ENCODE results near the gene TMEM200A.

Gene TMEM200A

DNA sequence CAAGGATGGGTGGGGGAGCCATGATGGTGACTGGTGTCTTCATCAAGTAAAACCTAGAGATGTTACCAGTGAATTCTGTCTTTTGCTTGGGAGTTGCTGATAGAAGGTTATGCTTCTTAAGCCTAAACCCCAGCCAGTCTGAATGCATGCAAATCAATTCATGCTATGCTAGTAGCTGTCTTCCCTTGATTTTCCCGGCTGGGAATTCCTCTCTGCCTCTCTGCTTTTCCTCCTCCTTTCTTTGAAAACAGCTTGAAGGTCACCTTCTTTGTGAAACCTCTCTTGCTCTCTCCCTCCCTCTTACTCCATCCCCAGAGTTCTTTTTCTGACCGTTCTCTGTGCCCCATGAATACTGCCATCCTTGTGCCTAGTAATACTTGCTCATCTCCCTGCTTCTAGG is 58.9 kb downstream of the TMEM200A start:
- H3K27me3 ChIP-seq (ENCODE audit: insufficient read depth, insufficient read length) = no peaks in the 10 kb centered on the region
- no peaks in the 10 kb centered on the region for H3K9me3 ChIP-seq (ENCODE audit: insufficient read depth, low read length)
- H3K4me3 ChIP-seq (ENCODE audit: insufficient read length, low read depth) = no peak overlapping the region
- no peaks in the 10 kb centered on the region for H3K36me3 ChIP-seq (ENCODE audit: insufficient read depth, insufficient read length, low read length)
- H3K9ac ChIP-seq (ENCODE audit: insufficient read length, low read depth) = no peak overlapping the region
- no peak for DNase-seq (ENCODE audit: low read depth, low spot score)
- peaks cover 3% of the 10 kb centered on the region for H3K4me1 ChIP-seq (ENCODE audit: insufficient read depth, insufficient read length)
- TF ChIP-seq YY1 (IDR thresholded peaks at IDR 0.05; ENCODE audit: insufficient read depth, insufficient read length) = no peak
- TF ChIP-seq ZNF274 (IDR thresholded peaks at IDR 0.05; ENCODE audit: low read depth, low read length) = no peak
- no peak for TF ChIP-seq SUZ12 (IDR thresholded peaks at IDR 0.05; ENCODE audit: extremely low read depth, insufficient read depth, insufficient read length)

DNA sequence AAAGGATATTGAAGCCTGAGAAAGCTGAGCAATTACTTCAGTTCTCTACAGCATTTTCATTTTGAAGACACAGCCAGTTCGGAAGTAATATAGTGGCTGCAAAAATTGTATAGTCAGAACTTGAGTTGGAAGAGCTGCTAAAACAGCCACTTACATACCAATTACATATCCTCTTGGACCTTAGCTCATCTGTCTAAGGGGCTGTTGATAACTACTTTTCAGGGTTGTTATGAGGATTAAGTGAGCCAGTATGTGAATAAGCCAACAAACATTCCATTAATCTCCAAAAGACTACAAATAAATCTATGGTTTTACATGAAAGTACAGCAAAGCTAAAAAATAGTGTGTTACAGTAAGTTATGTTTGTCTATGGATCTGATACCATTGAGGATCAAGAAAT is 59.7 kb downstream of the TMEM200A start:
- Histone ChIP-seq H3K9me3 (ENCODE audit: insufficient read depth, low read length) (no peaks in the 10 kb centered on the region), H3K9ac (ENCODE audit: insufficient read length, low read depth) (no peak overlapping the region), H3K4me1 (ENCODE audit: insufficient read depth, insufficient read length) (peaks cover 3% of the 10 kb centered on the region), H3K27me3 (ENCODE audit: insufficient read depth, insufficient read length) (no peaks in the 10 kb centered on the region), H3K4me3 (ENCODE audit: insufficient read length, low read depth) (no peak overlapping the region), H3K36me3 (ENCODE audit: insufficient read depth, insufficient read length, low read length) (no peaks in the 10 kb centered on the region)
- TF ChIP-seq YY1 (IDR thresholded peaks at IDR 0.05; ENCODE audit: insufficient read depth, insufficient read length) (no peak), ZNF274 (IDR thresholded peaks at IDR 0.05; ENCODE audit: low read depth, low read length) (no peak), SUZ12 (IDR thresholded peaks at IDR 0.05; ENCODE audit: extremely low read depth, insufficient read depth, insufficient read length) (no peak)
- no peak for DNase-seq (ENCODE audit: low read depth, low spot score)

DNA sequence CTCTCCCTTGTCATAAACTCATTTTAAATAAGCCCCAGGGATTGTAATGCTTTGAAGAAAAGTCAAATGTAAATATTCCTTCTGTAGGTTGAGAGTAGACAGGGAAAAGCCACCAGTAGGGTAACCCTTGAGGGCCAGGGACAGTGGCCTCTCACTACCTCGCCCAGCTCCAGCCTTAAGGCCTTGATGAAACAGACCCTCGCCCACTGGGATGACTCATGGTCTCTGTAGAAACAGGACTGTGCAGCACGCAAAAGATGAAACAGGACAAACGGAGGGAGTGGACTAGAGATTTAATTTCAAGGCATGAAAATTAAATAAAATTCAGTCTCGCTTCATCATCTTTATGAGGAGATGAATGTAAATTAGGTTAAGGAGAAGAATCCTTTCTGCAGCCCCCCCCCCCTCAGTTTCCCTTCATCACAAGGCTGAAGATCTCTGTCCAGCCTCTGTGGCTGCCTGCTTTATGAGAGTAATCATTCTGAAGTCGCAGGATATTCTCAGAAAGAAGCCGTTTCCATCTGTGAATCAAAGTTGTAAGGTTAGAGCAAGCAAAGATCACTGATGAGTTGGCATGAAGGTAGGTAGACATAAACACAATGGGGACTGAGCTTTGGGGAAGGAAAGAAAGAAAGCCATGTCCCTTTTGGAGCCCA is 60.4 kb downstream of the TMEM200A start:
- no peaks in the 10 kb centered on the region for H3K4me1 ChIP-seq (ENCODE audit: insufficient read depth, insufficient read length)
- H3K36me3 ChIP-seq (ENCODE audit: insufficient read depth, insufficient read length, low read length) = no peaks in the 10 kb centered on the region
- H3K27me3 ChIP-seq (ENCODE audit: insufficient read depth, insufficient read length) = no peaks in the 10 kb centered on the region
- no peak for DNase-seq (ENCODE audit: low read depth, low spot score)
- H3K9ac ChIP-seq (ENCODE audit: insufficient read length, low read depth) = no peak overlapping the region
- TF ChIP-seq YY1 (IDR thresholded peaks at IDR 0.05; ENCODE audit: insufficient read depth, insufficient read length) (no peak), ZNF274 (IDR thresholded peaks at IDR 0.05; ENCODE audit: low read depth, low read length) (no peak), SUZ12 (IDR thresholded peaks at IDR 0.05; ENCODE audit: extremely low read depth, insufficient read depth, insufficient read length) (no peak)
- H3K9me3 ChIP-seq (ENCODE audit: insufficient read depth, low read length) = no peaks in the 10 kb centered on the region
- H3K4me3 ChIP-seq (ENCODE audit: insufficient read length, low read depth) = no peak overlapping the region

DNA sequence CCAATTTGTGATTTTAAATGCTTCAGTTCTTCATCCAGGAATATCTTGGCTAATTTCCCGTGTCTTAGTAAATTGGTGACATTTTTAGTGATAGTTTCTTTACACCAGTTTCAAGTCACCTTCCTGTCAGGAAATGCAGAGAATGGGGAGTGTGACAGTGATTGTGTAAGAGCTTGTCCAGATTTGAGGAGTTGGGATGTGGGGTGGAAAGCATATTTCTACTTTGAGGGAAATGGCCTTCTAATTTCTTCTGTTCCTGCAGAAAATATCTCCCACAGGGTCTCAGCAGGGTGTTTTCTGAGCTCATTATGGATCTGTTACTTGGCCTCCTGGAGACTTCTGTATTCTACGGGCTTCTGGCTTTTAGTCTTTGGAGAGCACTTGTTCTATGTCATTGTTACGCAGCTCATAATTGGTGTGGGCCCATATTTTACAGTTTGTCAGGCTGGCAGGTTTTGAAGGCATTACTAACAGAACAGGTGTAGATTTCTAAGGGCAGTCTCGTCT is 65.6 kb downstream of the TMEM200A start:
- Histone ChIP-seq H3K27me3 (ENCODE audit: insufficient read depth, insufficient read length) (no peaks in the 10 kb centered on the region), H3K9me3 (ENCODE audit: insufficient read depth, low read length) (no peaks in the 10 kb centered on the region), H3K4me1 (ENCODE audit: insufficient read depth, insufficient read length) (no peaks in the 10 kb centered on the region), H3K9ac (ENCODE audit: insufficient read length, low read depth) (no peak overlapping the region), H3K36me3 (ENCODE audit: insufficient read depth, insufficient read length, low read length) (no peaks in the 10 kb centered on the region), H3K4me3 (ENCODE audit: insufficient read length, low read depth) (no peak overlapping the region)
- TF ChIP-seq ZNF274 (IDR thresholded peaks at IDR 0.05; ENCODE audit: low read depth, low read length) = no peak
- TF ChIP-seq YY1 (IDR thresholded peaks at IDR 0.05; ENCODE audit: insufficient read depth, insufficient read length) = no peak
- no peak for TF ChIP-seq SUZ12 (IDR thresholded peaks at IDR 0.05; ENCODE audit: extremely low read depth, insufficient read depth, insufficient read length)
- DNase-seq (ENCODE audit: low read depth, low spot score) = no peak

DNA sequence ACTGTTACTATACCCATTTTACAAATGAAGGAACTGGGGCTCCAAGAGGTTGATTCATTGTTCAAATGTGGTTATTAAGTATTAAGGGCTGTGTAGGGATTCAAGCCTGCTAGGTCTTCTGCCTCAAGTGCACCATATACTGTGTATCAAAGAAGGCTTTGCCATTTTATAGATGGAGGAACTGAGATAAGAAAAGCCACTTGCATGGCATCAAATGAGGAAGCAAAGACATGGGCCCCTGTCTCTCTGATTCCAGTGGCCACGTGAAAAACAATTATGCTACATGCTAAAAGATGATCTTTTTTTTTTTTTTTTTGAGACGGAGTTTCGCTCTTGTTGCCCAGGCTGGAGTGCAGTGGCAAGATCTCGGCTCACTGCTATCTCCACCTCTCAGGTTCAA is 67.0 kb downstream of the TMEM200A start:
- Histone ChIP-seq H3K4me1 (ENCODE audit: insufficient read depth, insufficient read length) (no peaks in the 10 kb centered on the region), H3K4me3 (ENCODE audit: insufficient read length, low read depth) (no peak overlapping the region), H3K9me3 (ENCODE audit: insufficient read depth, low read length) (no peaks in the 10 kb centered on the region), H3K27me3 (ENCODE audit: insufficient read depth, insufficient read length) (no peaks in the 10 kb centered on the region), H3K9ac (ENCODE audit: insufficient read length, low read depth) (no peak overlapping the region), H3K36me3 (ENCODE audit: insufficient read depth, insufficient read length, low read length) (no peaks in the 10 kb centered on the region)
- DNase-seq (ENCODE audit: low read depth, low spot score) = no peak
- TF ChIP-seq SUZ12 (IDR thresholded peaks at IDR 0.05; ENCODE audit: extremely low read depth, insufficient read depth, insufficient read length) (no peak), ZNF274 (IDR thresholded peaks at IDR 0.05; ENCODE audit: low read depth, low read length) (no peak), YY1 (IDR thresholded peaks at IDR 0.05; ENCODE audit: insufficient read depth, insufficient read length) (no peak)

DNA sequence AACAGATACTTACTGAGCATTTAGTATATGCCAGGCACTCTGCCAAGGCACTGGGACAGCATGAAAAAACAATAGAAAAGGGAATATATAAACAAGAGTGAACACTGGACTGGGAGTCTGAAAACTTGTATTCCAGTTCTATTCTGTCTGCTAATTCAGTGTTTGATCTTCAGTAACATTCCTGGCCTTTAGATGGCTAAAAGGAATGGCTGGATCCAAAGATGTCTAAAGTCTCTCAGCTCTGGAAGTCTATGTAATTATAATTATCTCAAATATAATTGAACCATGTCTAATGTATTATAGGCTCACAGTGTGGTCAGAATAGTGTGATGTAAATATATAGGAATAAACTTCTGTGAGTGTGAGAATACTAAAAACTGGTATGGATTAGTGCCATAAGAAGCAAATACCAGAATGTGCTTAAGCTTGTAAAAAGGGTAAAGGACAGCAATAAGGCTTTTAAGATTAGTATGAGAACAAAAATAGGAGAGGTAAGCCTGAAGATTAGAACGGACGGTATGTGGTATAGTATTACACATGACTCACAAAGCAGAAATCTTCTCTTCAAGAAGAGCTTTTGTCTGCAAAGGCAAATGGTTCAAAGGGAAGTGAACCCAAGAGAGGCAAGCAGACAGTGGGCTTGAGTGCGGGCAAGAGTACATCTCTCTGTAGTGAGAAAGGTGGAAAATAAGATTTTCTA is 68.5 kb downstream of the TMEM200A start:
- TF ChIP-seq SUZ12 (IDR thresholded peaks at IDR 0.05; ENCODE audit: extremely low read depth, insufficient read depth, insufficient read length) (no peak), ZNF274 (IDR thresholded peaks at IDR 0.05; ENCODE audit: low read depth, low read length) (no peak), YY1 (IDR thresholded peaks at IDR 0.05; ENCODE audit: insufficient read depth, insufficient read length) (no peak)
- Histone ChIP-seq H3K36me3 (ENCODE audit: insufficient read depth, insufficient read length, low read length) (no peaks in the 10 kb centered on the region), H3K9ac (ENCODE audit: insufficient read length, low read depth) (no peak overlapping the region), H3K4me3 (ENCODE audit: insufficient read length, low read depth) (no peak overlapping the region), H3K4me1 (ENCODE audit: insufficient read depth, insufficient read length) (no peaks in the 10 kb centered on the region), H3K27me3 (ENCODE audit: insufficient read depth, insufficient read length) (no peaks in the 10 kb centered on the region), H3K9me3 (ENCODE audit: insufficient read depth, low read length) (no peaks in the 10 kb centered on the region)
- DNase-seq (ENCODE audit: low read depth, low spot score) = no peak

DNA sequence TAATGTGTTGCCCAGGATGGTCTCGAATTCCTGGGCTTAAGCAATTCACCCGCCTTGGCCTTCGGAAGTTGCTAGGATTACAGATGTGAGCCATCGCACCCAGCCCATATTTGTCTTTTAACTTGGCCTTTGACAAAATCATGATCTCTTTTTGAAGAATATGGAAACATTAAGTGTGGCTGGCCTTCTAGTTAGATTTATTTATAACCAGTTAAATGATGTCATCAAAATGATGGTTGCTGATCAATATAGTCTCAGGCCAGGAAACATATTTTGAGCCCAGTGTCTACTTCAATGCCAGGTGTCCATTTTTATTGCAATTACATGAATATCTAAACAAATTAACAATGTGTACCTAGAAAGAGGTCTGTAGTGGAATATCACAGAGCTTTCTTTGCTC is 69.4 kb downstream of the TMEM200A start:
- H3K4me3 ChIP-seq (ENCODE audit: insufficient read length, low read depth) = no peak overlapping the region
- H3K9ac ChIP-seq (ENCODE audit: insufficient read length, low read depth) = no peak overlapping the region
- H3K4me1 ChIP-seq (ENCODE audit: insufficient read depth, insufficient read length) = no peaks in the 10 kb centered on the region
- no peaks in the 10 kb centered on the region for H3K36me3 ChIP-seq (ENCODE audit: insufficient read depth, insufficient read length, low read length)
- no peaks in the 10 kb centered on the region for H3K27me3 ChIP-seq (ENCODE audit: insufficient read depth, insufficient read length)
- H3K9me3 ChIP-seq (ENCODE audit: insufficient read depth, low read length) = no peaks in the 10 kb centered on the region
- no peak for TF ChIP-seq YY1 (IDR thresholded peaks at IDR 0.05; ENCODE audit: insufficient read depth, insufficient read length)
- no peak for TF ChIP-seq ZNF274 (IDR thresholded peaks at IDR 0.05; ENCODE audit: low read depth, low read length)
- no peak for TF ChIP-seq SUZ12 (IDR thresholded peaks at IDR 0.05; ENCODE audit: extremely low read depth, insufficient read depth, insufficient read length)
- no peak for DNase-seq (ENCODE audit: low read depth, low spot score)
